ENCODE results near the gene SLC6A18.

DNA sequence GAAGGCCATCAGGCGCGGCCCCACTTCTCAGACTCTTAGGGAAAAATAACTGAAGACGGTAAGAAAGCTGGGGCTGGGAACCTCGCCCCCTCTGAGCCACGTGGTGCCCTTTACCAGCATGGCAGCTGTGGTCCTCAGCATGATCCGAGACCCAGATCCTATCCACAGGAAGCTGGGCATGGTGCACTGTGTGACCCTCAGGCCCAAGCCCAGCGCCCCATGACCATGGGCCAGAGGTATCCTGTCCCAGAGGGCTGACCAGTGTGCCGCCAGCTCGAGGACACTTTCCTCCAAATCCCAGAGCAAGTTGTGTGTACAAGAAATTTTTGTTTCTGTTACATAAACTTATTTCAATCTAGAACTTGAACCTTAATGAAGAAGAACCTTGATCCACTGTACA lies 41.6 kb downstream of the SLC6A18 start:
- no peak for TF ChIP-seq TAF1 (IDR thresholded peaks at IDR 0.05; ENCODE audit: borderline replicate concordance, low read depth, low read length)
- no peak for TF ChIP-seq POLR2AphosphoS5 (IDR thresholded peaks at IDR 0.05; ENCODE audit: low read depth, low read length)
- TF ChIP-seq RAD21 (IDR thresholded peaks at IDR 0.05; ENCODE audit: low read length), result no peak
- TF ChIP-seq, protein P1, sequence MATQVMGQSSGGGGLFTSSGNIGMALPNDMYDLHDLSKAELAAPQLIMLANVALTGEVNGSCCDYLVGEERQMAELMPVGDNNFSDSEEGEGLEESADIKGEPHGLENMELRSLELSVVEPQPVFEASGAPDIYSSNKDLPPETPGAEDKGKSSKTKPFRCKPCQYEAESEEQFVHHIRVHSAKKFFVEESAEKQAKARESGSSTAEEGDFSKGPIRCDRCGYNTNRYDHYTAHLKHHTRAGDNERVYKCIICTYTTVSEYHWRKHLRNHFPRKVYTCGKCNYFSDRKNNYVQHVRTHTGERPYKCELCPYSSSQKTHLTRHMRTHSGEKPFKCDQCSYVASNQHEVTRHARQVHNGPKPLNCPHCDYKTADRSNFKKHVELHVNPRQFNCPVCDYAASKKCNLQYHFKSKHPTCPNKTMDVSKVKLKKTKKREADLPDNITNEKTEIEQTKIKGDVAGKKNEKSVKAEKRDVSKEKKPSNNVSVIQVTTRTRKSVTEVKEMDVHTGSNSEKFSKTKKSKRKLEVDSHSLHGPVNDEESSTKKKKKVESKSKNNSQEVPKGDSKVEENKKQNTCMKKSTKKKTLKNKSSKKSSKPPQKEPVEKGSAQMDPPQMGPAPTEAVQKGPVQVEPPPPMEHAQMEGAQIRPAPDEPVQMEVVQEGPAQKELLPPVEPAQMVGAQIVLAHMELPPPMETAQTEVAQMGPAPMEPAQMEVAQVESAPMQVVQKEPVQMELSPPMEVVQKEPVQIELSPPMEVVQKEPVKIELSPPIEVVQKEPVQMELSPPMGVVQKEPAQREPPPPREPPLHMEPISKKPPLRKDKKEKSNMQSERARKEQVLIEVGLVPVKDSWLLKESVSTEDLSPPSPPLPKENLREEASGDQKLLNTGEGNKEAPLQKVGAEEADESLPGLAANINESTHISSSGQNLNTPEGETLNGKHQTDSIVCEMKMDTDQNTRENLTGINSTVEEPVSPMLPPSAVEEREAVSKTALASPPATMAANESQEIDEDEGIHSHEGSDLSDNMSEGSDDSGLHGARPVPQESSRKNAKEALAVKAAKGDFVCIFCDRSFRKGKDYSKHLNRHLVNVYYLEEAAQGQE (IDR thresholded peaks at IDR 0.05; ENCODE audit: low read depth, low read length), result no peak
- TF ChIP-seq RXRA (IDR thresholded peaks at IDR 0.05; ENCODE audit: borderline replicate concordance, low read depth), result no peak
- TF ChIP-seq, protein P2, sequence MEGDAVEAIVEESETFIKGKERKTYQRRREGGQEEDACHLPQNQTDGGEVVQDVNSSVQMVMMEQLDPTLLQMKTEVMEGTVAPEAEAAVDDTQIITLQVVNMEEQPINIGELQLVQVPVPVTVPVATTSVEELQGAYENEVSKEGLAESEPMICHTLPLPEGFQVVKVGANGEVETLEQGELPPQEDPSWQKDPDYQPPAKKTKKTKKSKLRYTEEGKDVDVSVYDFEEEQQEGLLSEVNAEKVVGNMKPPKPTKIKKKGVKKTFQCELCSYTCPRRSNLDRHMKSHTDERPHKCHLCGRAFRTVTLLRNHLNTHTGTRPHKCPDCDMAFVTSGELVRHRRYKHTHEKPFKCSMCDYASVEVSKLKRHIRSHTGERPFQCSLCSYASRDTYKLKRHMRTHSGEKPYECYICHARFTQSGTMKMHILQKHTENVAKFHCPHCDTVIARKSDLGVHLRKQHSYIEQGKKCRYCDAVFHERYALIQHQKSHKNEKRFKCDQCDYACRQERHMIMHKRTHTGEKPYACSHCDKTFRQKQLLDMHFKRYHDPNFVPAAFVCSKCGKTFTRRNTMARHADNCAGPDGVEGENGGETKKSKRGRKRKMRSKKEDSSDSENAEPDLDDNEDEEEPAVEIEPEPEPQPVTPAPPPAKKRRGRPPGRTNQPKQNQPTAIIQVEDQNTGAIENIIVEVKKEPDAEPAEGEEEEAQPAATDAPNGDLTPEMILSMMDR (IDR thresholded peaks at IDR 0.05), result no peak

All from SK-N-SH (cell line).